ENCODE results near the gene CAMK2B. TPM values are rescaled to one million over a fixed set of nuclear protein-coding genes. Genes with fewer than 3 reads are reported as not detected.

The CAMK2B gene
- total RNA-seq, 1 experiment from 2014 or later: 0.34 TPM

DNA sequence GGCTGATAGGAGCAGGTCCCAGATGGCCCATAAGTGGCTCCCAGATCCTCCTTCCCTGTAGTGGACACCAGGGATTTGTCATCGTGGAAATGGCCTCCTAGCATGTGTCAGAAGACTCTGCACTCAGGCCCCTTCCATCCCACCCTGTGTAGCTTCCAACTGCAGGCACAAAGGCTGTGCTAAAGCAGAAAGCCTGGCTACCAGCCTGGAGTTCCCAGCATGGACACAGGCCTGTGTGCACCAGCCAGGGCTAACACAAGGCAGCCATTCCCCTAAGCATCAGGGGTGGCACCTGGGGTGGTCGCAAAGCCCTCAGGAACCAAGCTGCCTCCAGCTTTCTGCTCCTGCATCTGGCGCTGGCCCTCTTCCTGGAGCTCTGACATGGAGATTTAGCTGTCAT, 4.5 kb upstream of the CAMK2B start:
- Histone ChIP-seq H3K4me2 (ENCODE audit: low read length) (no peak overlapping the region), H3K27ac (ENCODE audit: low read depth, low read length) (no peak overlapping the region), H3K9me2 (ENCODE audit: insufficient read depth) (no peaks in the 10 kb centered on the region), H3K9me3 (ENCODE audit: control insufficient read depth in 1 of 2, insufficient read depth in 1 of 2, low read depth in 1 of 2, low read length in 2 of 2) (no peaks in the 10 kb centered on the region), H3K27me3 (ENCODE audit: insufficient read depth, low read length) (no peaks in the 10 kb centered on the region), H3K79me2 (ENCODE audit: insufficient read depth, low read length) (no peaks in the 10 kb centered on the region), H3K4me1 (ENCODE audit: control insufficient read depth in 1 of 2, insufficient read depth in 2 of 2, low read length in 2 of 2) (no peaks in the 10 kb centered on the region), H3K9ac (ENCODE audit: low read length) (no peak overlapping the region), H3K36me3 (ENCODE audit: control insufficient read depth in 1 of 2, insufficient read depth in 2 of 2, low read length in 2 of 2) (no peaks in the 10 kb centered on the region), H4K20me1 (ENCODE audit: insufficient read depth) (no peaks in the 10 kb centered on the region), H3K4me3 (replicated peaks in 1 of 2; ENCODE audit: low read depth in 1 of 2, low read length in 2 of 2) (no peak overlapping the region), H2AFZ (ENCODE audit: low read depth, low read length, poor library complexity, severe bottlenecking) (no peak overlapping the region)
- ATAC-seq (no peak), DNase-seq (ENCODE audit: low read depth, low spot score) (no peak)
- intact Hi-C loops (cut with micrococcal nuclease): no loop called here
- TF ChIP-seq, protein P1, sequence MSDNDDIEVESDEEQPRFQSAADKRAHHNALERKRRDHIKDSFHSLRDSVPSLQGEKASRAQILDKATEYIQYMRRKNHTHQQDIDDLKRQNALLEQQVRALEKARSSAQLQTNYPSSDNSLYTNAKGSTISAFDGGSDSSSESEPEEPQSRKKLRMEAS (IDR thresholded peaks at IDR 0.05): no peak
- no peak for TF ChIP-seq TCF7L2 (IDR thresholded peaks at IDR 0.05; ENCODE audit: borderline replicate concordance, extremely low read depth, insufficient read depth, insufficient read length)
- TF ChIP-seq POLR2AphosphoS5 (IDR thresholded peaks at IDR 0.05; ENCODE audit: low read depth, low read length): no peak
- TF ChIP-seq, protein P2, sequence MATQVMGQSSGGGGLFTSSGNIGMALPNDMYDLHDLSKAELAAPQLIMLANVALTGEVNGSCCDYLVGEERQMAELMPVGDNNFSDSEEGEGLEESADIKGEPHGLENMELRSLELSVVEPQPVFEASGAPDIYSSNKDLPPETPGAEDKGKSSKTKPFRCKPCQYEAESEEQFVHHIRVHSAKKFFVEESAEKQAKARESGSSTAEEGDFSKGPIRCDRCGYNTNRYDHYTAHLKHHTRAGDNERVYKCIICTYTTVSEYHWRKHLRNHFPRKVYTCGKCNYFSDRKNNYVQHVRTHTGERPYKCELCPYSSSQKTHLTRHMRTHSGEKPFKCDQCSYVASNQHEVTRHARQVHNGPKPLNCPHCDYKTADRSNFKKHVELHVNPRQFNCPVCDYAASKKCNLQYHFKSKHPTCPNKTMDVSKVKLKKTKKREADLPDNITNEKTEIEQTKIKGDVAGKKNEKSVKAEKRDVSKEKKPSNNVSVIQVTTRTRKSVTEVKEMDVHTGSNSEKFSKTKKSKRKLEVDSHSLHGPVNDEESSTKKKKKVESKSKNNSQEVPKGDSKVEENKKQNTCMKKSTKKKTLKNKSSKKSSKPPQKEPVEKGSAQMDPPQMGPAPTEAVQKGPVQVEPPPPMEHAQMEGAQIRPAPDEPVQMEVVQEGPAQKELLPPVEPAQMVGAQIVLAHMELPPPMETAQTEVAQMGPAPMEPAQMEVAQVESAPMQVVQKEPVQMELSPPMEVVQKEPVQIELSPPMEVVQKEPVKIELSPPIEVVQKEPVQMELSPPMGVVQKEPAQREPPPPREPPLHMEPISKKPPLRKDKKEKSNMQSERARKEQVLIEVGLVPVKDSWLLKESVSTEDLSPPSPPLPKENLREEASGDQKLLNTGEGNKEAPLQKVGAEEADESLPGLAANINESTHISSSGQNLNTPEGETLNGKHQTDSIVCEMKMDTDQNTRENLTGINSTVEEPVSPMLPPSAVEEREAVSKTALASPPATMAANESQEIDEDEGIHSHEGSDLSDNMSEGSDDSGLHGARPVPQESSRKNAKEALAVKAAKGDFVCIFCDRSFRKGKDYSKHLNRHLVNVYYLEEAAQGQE (IDR thresholded peaks at IDR 0.05; ENCODE audit: low read depth): no peak
- no peak for TF ChIP-seq FOSL1 (IDR thresholded peaks at IDR 0.05; ENCODE audit: low read depth)
- TF ChIP-seq EGR1 (IDR thresholded peaks at IDR 0.05; ENCODE audit: low read depth): no peak
- TF ChIP-seq SRF (IDR thresholded peaks at IDR 0.05; ENCODE audit: low read depth): no peak
- TF ChIP-seq, protein P3, sequence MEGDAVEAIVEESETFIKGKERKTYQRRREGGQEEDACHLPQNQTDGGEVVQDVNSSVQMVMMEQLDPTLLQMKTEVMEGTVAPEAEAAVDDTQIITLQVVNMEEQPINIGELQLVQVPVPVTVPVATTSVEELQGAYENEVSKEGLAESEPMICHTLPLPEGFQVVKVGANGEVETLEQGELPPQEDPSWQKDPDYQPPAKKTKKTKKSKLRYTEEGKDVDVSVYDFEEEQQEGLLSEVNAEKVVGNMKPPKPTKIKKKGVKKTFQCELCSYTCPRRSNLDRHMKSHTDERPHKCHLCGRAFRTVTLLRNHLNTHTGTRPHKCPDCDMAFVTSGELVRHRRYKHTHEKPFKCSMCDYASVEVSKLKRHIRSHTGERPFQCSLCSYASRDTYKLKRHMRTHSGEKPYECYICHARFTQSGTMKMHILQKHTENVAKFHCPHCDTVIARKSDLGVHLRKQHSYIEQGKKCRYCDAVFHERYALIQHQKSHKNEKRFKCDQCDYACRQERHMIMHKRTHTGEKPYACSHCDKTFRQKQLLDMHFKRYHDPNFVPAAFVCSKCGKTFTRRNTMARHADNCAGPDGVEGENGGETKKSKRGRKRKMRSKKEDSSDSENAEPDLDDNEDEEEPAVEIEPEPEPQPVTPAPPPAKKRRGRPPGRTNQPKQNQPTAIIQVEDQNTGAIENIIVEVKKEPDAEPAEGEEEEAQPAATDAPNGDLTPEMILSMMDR (IDR thresholded peaks at IDR 0.05 in 2 of 3, conservative IDR thresholded peaks at IDR 0.05 in 1 of 3; ENCODE audit: borderline replicate concordance in 1 of 3, insufficient read depth in 1 of 3, low read depth in 2 of 3, low read length in 2 of 3): no peak
- TF ChIP-seq SIN3A (IDR thresholded peaks at IDR 0.05; ENCODE audit: low read depth): no peak
- TF ChIP-seq POLR2A (IDR thresholded peaks at IDR 0.05; ENCODE audit: borderline replicate concordance, extremely low read depth, insufficient read depth, insufficient read length): no peak
- no peak for TF ChIP-seq ATF3 (IDR thresholded peaks at IDR 0.05)
- TF ChIP-seq ZNF274 (IDR thresholded peaks at IDR 0.05; ENCODE audit: low read depth, low read length): no peak
- TF ChIP-seq EZH2 (IDR thresholded peaks at IDR 0.05): no peak
- no peak for TF ChIP-seq EZH2phosphoT487 (IDR thresholded peaks at IDR 0.05; ENCODE audit: borderline replicate concordance)
- TF ChIP-seq RAD21 (IDR thresholded peaks at IDR 0.05; ENCODE audit: low read depth): no peak
- TF ChIP-seq SP1 (IDR thresholded peaks at IDR 0.05; ENCODE audit: low read depth): no peak
- TF ChIP-seq JUND (IDR thresholded peaks at IDR 0.05): no peak
- TF ChIP-seq ELF1 (IDR thresholded peaks at IDR 0.05; ENCODE audit: borderline replicate concordance, low read depth): no peak
- TF ChIP-seq CEBPB (IDR thresholded peaks at IDR 0.05; ENCODE audit: low read depth): no peak
- ChIA-PET RAD21 (ENCODE audit: low non-redundant PET in 1 of 2, low total read pairs in 2 of 2, uncharacterized antibody in 2 of 2, unreplicated experiment in 2 of 2) (no interaction called here), POLR2A (no interaction called here), CTCF (no interaction called here)
- BruUV-seq (replicated peaks): no TSS peak
